ENCODE data around the gene HTRA3.

DNA sequence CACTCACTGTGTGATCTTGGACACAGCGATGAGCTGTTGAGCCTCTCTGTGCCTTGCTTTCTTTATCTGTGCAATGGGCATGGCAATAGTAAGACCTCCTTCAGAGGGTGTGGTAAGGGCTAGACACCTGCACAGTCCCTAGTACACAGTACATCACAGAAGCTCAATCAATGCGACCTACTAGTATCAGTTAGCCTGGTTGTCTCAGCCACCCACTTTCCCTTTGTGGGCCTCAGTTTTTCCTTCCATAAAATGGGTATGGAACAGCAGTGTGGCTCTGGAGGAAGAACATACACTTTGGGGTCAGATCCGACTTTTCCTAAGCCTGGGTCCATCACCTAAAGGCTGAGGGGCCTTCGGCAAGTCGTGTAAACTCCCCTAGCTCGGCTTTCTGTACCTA lies 3.5 kb upstream of the HTRA3 start:
- TF ChIP-seq, protein P1, sequence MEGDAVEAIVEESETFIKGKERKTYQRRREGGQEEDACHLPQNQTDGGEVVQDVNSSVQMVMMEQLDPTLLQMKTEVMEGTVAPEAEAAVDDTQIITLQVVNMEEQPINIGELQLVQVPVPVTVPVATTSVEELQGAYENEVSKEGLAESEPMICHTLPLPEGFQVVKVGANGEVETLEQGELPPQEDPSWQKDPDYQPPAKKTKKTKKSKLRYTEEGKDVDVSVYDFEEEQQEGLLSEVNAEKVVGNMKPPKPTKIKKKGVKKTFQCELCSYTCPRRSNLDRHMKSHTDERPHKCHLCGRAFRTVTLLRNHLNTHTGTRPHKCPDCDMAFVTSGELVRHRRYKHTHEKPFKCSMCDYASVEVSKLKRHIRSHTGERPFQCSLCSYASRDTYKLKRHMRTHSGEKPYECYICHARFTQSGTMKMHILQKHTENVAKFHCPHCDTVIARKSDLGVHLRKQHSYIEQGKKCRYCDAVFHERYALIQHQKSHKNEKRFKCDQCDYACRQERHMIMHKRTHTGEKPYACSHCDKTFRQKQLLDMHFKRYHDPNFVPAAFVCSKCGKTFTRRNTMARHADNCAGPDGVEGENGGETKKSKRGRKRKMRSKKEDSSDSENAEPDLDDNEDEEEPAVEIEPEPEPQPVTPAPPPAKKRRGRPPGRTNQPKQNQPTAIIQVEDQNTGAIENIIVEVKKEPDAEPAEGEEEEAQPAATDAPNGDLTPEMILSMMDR (IDR thresholded peaks at IDR 0.05) = no peak
- no peak for TF ChIP-seq POLR2A (IDR thresholded peaks at IDR 0.05)
